Fibroblast of villous mesenchyme (primary cell): ENCODE measurements around the gene SEPSECS. TPM values are rescaled to one million over a fixed set of nuclear protein-coding genes. Genes with fewer than 3 reads are reported as not detected.

Experiments
- DNase-seq: peaks from one replicate; pipeline ENCODE4 v3.0.0-alpha.2; 2010; ENCODE audit warnings: low read depth
- H3K4me3 ChIP-seq: 2 replicates; pipeline ENCODE4 v1.5.1; 2011; ENCODE audit warnings: low read depth, mild to moderate bottlenecking, low read length
- total RNA-seq: library from RNA; depleted of rRNA; stranded (reverse); fragments of >200 nt; gene quantifications from 2 replicates; pipeline ENCODE4 v1.2.3, GENCODE V29; 2012
- TF ChIP-seq, protein P1 (sequence below): IDR thresholded peaks from 2 replicates; pipeline ENCODE4 v1.5.1; 2012; ENCODE audit warnings: low read depth, mild to moderate bottlenecking, low read length; ENCODE audit not compliant: insufficient read depth

The SEPSECS gene
- total RNA-seq, 1 donor: 6.5 TPM

DNA sequence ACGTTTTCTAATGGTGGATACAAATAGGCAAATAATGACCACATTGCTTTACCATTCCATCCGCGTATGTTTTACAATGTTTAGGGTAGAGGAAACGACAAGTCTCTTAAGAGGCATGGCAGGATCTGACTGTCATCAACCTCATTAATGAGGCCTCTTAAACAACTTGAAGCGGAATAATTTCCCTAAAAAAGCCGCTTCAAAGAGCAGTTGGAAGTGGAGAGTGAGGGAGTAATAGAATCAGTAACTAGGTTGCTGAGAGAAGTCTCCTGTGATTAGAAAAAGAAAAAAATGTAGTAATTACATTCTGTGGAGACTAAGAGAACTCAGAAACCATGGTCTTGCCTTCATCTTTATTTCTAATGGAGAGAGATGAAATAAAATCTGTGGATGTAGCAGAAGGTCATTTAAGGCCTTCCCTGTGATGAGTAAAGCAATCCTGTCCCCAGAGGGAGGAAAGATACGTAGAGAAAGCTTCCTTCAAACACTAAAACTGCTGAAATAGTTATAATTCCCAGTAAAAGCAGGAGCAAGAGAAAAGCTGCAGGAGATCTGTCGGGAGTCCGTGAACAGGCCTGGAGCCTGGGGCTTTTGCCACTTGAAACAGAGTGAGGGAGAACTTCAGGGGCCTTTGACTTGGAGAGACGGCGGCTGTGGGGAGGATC, 11.1 kb upstream of the SEPSECS start:
- H3K4me3 ChIP-seq: no peak overlapping the region
- TF ChIP-seq, protein P1, sequence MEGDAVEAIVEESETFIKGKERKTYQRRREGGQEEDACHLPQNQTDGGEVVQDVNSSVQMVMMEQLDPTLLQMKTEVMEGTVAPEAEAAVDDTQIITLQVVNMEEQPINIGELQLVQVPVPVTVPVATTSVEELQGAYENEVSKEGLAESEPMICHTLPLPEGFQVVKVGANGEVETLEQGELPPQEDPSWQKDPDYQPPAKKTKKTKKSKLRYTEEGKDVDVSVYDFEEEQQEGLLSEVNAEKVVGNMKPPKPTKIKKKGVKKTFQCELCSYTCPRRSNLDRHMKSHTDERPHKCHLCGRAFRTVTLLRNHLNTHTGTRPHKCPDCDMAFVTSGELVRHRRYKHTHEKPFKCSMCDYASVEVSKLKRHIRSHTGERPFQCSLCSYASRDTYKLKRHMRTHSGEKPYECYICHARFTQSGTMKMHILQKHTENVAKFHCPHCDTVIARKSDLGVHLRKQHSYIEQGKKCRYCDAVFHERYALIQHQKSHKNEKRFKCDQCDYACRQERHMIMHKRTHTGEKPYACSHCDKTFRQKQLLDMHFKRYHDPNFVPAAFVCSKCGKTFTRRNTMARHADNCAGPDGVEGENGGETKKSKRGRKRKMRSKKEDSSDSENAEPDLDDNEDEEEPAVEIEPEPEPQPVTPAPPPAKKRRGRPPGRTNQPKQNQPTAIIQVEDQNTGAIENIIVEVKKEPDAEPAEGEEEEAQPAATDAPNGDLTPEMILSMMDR: no peak
- DNase-seq: no peak

DNA sequence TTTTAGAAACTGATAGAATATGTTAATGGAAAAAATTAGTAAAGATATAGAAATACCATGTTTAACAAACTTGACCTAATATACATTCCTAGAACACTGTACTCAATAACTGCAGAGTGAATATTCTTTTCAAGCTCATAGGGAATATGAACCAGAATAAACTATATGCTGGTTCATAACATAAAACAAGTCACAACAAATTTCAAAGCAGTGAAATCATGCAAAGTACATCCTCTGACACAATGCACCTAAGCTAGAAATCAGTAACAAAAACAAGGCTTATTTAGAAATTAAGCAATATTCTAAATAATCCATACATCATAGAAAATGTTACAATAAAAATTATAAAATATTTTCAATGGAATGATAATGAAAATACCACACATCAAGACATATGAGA, 9.2 kb upstream of the SEPSECS start:
- no peak overlapping the region for H3K4me3 ChIP-seq
- TF ChIP-seq, protein P1: no peak
- no peak for DNase-seq

- DNase-seq: no peak
- H3K4me3 ChIP-seq: no peak overlapping the region
- TF ChIP-seq, protein P1: no peak
Observed at GRCh38 chr4:25165916-25166315, 5.7 kb upstream of the SEPSECS start.

DNA sequence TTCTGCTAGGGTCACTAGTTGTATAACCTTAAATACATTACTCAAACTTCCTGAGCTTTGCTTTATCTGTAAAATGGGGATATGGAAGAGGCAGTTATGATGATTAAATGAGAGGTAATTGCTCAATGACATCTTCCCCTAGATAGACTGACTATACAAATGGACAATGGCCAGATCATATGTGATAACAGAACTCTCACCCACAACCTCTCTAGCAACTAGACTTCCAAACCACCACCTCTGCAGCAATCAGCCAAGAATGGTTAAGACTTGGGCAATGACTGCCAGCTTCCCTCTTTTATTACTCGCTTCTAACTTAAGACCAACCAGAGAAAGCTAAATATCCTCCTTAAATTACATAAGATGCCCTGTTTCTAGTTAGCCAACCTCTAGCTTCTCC, 2.9 kb upstream of the SEPSECS start:
- DNase-seq: no peak
- TF ChIP-seq, protein P1: no peak
- H3K4me3 ChIP-seq: no peak overlapping the region

- H3K4me3 ChIP-seq: no peak overlapping the region
- TF ChIP-seq, protein P1: no peak
- no peak for DNase-seq
Observed at GRCh38 chr4:25162566-25162965, 2.3 kb upstream of the SEPSECS start.

GRCh38 chr4:25161593-25161950, 1.3 kb upstream of the SEPSECS start:
- TF ChIP-seq, protein P1: no peak
- H3K4me3 ChIP-seq: peak overlapping the region; percentile 85
- peak; percentile 13 for DNase-seq
